CD4-positive, alpha-beta memory T cell (primary cell): ENCODE results near the gene CHFR. TPM values are rescaled to one million over a fixed set of nuclear protein-coding genes. Genes with fewer than 3 reads are reported as not detected.

Experiments
- CTCF ChIA-PET: fragments of 350-600 bp; sonication (Branson Sonifier 250); formaldehyde crosslinking; loops from one replicate; lab custom pipeline; 2021; ENCODE audit warnings: inconsistent platforms; ENCODE audit not compliant: partially characterized antibody; lab: Charles Lee
- POLR2A ChIA-PET: fragments of 350-600 bp; sonication (Branson Sonifier 250); formaldehyde crosslinking; loops from one replicate; lab custom pipeline; 2021; ENCODE audit not compliant: partially characterized antibody; lab: Charles Lee
- DNase-seq, 5 donors: peaks; one replicate each; pipeline versions ENCODE4 v3.0.0 to v3.0.0-alpha.2; 2020 to 2022; ENCODE audit warnings: mixed read lengths in 1 of 5
- H3K27ac ChIP-seq: one replicate; pipeline ENCODE4 v1.7.0; 2013; ENCODE audit warnings: low read depth, low read length
- H3K27me3 ChIP-seq: 2 replicates; pipeline ENCODE4 v1.7.0; 2013; ENCODE audit warnings: mild to moderate bottlenecking, low read length, moderate library complexity; ENCODE audit not compliant: insufficient read depth
- H3K36me3 ChIP-seq: 2 replicates; pipeline ENCODE4 v1.7.0; 2013; ENCODE audit warnings: mild to moderate bottlenecking, low read length, moderate library complexity; ENCODE audit not compliant: insufficient read depth
- H3K4me1 ChIP-seq: 2 replicates; pipeline ENCODE4 v1.7.0; 2013; ENCODE audit warnings: mild to moderate bottlenecking, low read length, moderate library complexity; ENCODE audit not compliant: insufficient read depth
- H3K4me3 ChIP-seq, 2 donors: one replicate each; pipeline ENCODE4 v1.7.0; 2013; ENCODE audit warnings: low read length in 2 of 2, mild to moderate bottlenecking in 1 of 2
- H3K9me3 ChIP-seq, 2 donors: one replicate each; pipeline ENCODE4 v1.7.0; 2013; ENCODE audit warnings: low read length in 2 of 2, control low read depth in 1 of 2; ENCODE audit not compliant: control insufficient read depth in 1 of 2
- H3K27ac Mint-ChIP-seq, 7 donors: one replicate each; pipeline ENCODE4 v1.8.0; 2020 to 2021; ENCODE audit warnings: mixed read lengths in 7 of 7, mild to moderate bottlenecking in 6 of 7, inconsistent platforms in 3 of 7, moderate library complexity in 3 of 7
- H3K27me3 Mint-ChIP-seq, 2 donors: one replicate each; pipeline ENCODE4 v1.8.0; 2020 to 2021; ENCODE audit warnings: mixed read lengths in 2 of 2
- H3K36me3 Mint-ChIP-seq, 2 donors: one replicate each; pipeline ENCODE4 v1.8.0; 2020 to 2021; ENCODE audit warnings: mixed read lengths in 2 of 2, inconsistent platforms in 1 of 2, mild to moderate bottlenecking in 1 of 2
- H3K4me1 Mint-ChIP-seq, 4 donors: one replicate each; pipeline ENCODE4 v1.8.0; 2020 to 2021; ENCODE audit warnings: mixed read lengths in 4 of 4, mild to moderate bottlenecking in 1 of 4
- H3K4me3 Mint-ChIP-seq, 8 donors: one replicate each; pipeline ENCODE4 v1.8.0; 2020 to 2021; ENCODE audit warnings: mixed read lengths in 8 of 8, mild to moderate bottlenecking in 7 of 8, moderate library complexity in 6 of 8, inconsistent platforms in 3 of 8
- H3K9me3 Mint-ChIP-seq, 8 donors: one replicate each; pipeline ENCODE4 v1.8.0; 2020 to 2021; ENCODE audit warnings: mixed read lengths in 8 of 8, mild to moderate bottlenecking in 5 of 8, inconsistent platforms in 3 of 8, moderate library complexity in 1 of 8
- intact Hi-C: fragments of 100-400 bp; cut with micrococcal nuclease; formaldehyde crosslinking; loops from one replicate; pipeline ENCODE4 v1.15.1; 2023
- polyA plus RNA-seq, 2 donors: library from polyadenylated mRNA; unstranded; fragments of 300-500 nt; fragmentation: Illumina TruSeq; gene quantifications; one replicate each; pipeline ENCODE4 v1.2.3, GENCODE V29; 2021
- total RNA-seq, 2 experiments: library from RNA; stranded (reverse); gene quantifications; one replicate each; pipeline ENCODE4 v1.2.3, GENCODE V29; 2021

The CHFR gene
- total and polyA plus RNA-seq, 4 experiments from 2014 or later: 31.6 to 79.4 (median 50.6) TPM

GRCh38 chr12:132828706-132829534 lies 58.5 kb downstream of the CHFR start, which contains the start of gene GOLGA3:
Gene GOLGA3 (minus strand): TSS chr12:132828869. CDS start chr12:132822128, 6,741 bp downstream.
- peaks cover 15 to 44% of the 10 kb centered on the region in 2 donors for H3K36me3 Mint-ChIP-seq
- H3K4me1 Mint-ChIP-seq: peaks cover 22 to 63% (median 43%) of the 10 kb centered on the region in 4 donors
- Histone ChIP-seq H3K36me3 (peaks cover 24% of the 10 kb centered on the region), H3K27ac (peak within 1 kb of the TSS; percentile 98), H3K4me1 (peaks cover 30% of the 10 kb centered on the region), H3K27me3 (no peaks in the 10 kb centered on the region), H3K4me3 (peak within 1 kb of the TSS; percentile 58 to 91), H3K9me3 (no peaks in the 10 kb centered on the region)
- H3K9me3 Mint-ChIP-seq: peaks cover 0 to 4% (median 0%) of the 10 kb centered on the region in 8 donors
- peak within 1 kb of the TSS; percentile 99 to 100 (median 100) for H3K27ac Mint-ChIP-seq
- POLR2A ChIA-PET: interaction anchor here (0.7 to 2.1 kb wide), 17 partner anchors 9 to 251 kb away, joined by 3 to 23 read pairs (median 4); partner anchors contain the start of genes ANKLE2, CHFR, PGAM5 and ZNF26
- H3K27me3 Mint-ChIP-seq: no peaks in the 10 kb centered on the region
- peak within 1 kb of the TSS; percentile 91 to 99 (median 96) for H3K4me3 Mint-ChIP-seq
- CTCF ChIA-PET: interaction anchor here (0.7 to 2.5 kb wide), 4 partner anchors 19 to 91 kb away, joined by 3 to 18 read pairs (median 6); no protein-coding TSS in a partner anchor
- intact Hi-C loops: loop anchor here (1.0 to 5.0 kb wide), 10 partner anchors 38 to 251 kb away; partner anchors contain the start of genes ANKLE2, CHFR, PGAM5 and POLE
- peak; percentile 93 to 96 (median 95) for DNase-seq

DNA sequence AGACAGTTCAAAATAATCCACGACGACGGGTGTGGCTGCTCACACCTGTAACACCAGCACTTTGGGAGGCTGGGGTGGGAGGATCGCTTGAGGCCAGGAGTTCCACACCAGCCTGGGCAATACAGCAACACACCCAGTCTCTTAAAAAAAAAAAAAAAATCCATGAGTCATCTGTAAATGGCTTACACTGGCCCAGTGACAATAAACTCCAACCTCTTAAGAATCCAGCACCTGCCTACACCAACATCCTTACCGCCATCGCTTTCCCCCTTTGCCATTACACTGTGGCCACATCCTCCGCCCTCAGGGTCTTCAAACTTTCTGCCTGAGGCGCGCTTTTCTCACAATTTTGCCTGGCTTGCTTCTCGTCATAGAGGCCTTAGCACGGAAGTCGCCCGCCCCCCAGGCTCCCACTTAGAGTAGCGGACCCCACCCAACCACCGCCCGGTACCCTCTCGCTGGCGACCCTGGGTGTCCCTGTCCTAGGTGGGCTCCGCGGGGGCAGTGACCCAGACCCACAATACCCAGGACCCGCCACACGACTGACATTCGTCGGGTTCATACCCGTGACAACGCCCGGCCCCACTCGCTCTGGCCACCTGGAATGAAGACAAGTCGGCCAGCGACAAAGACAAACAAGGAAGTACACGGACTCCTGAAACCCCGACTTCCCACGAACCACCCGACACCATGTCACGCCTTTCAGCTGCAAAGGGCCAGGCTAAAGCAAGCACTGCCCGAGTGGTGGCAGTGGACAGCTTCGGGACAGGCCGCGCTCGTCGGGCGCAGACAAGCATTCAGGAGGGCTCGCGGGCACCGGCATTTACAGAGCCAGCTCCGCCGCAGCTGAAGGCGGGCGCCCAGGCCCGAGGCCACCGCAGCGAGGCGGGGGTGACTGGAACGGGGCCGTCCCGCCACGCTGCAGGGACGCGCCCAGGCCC lies 59.4 kb downstream of the CHFR start:
- DNase-seq: peak in 1 of 5 donors; percentile 45
- Histone ChIP-seq H3K27me3 (no peaks in the 10 kb centered on the region), H3K27ac (peak overlapping the region; percentile 98), H3K4me1 (peaks cover 25% of the 10 kb centered on the region), H3K9me3 (no peaks in the 10 kb centered on the region), H3K4me3 (peak overlapping the region; percentile 58 to 91), H3K36me3 (peaks cover 24% of the 10 kb centered on the region)
- ChIA-PET POLR2A (interaction anchor here (0.6 to 2.1 kb wide), 14 partner anchors 13 to 158 kb away, joined by 3 to 23 read pairs (median 4); partner anchors contain the start of genes CHFR, ZNF26 and ZNF605), CTCF (interaction anchor here (0.7 to 2.5 kb wide), 4 partner anchors 19 to 92 kb away, joined by 3 to 18 read pairs (median 6); no protein-coding TSS in a partner anchor)
- no peaks in the 10 kb centered on the region for H3K27me3 Mint-ChIP-seq
- H3K36me3 Mint-ChIP-seq: peaks cover 15 to 44% of the 10 kb centered on the region in 2 donors
- peaks cover 18 to 54% (median 37%) of the 10 kb centered on the region in 4 donors for H3K4me1 Mint-ChIP-seq
- peaks cover 0 to 4% (median 0%) of the 10 kb centered on the region in 8 donors for H3K9me3 Mint-ChIP-seq
- peak overlapping the region; percentile 78 to 92 (median 87) for H3K4me3 Mint-ChIP-seq
- H3K27ac Mint-ChIP-seq: peak overlapping the region; percentile 88 to 100 (median 93)
- intact Hi-C loops: loop anchor here (2.0 to 5.0 kb wide), 6 partner anchors 39 to 209 kb away; partner anchors contain the start of genes ANKLE2, PGAM5, POLE and PXMP2

DNA sequence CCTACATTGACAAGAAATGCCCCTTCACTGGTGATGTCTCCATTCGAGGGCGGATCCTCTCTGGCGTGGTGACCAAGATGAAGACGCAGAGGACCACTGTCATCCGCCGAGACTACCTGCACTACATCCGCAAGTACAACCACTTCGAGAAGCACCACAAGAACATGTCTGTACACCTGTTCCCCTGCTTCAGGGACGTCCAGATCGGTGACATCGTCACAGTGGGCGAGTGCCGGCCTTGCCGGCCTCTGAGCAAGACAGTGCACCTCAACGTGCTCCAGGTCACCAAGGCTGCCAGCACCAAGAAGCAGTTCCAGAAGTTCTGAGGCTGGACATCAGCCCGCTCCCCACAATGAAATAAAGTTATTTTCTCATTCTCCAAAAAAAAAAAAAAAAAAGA lies 61.5 kb downstream of the CHFR start:
- DNase-seq: no peak
- peaks cover 0 to 4% (median 0%) of the 10 kb centered on the region in 8 donors for H3K9me3 Mint-ChIP-seq
- H3K4me1 Mint-ChIP-seq: peaks cover 15 to 53% (median 36%) of the 10 kb centered on the region in 4 donors
- ChIA-PET CTCF (interaction anchor here (1.0 kb wide), 1 partner anchor 57 kb away, joined by 3 read pairs; no protein-coding TSS in a partner anchor), POLR2A (no interaction called here)
- Histone ChIP-seq H3K27ac (no peak overlapping the region), H3K9me3 (no peaks in the 10 kb centered on the region), H3K4me3 (no peak overlapping the region), H3K27me3 (no peaks in the 10 kb centered on the region), H3K4me1 (peaks cover 25% of the 10 kb centered on the region), H3K36me3 (peaks cover 24% of the 10 kb centered on the region)
- H3K27me3 Mint-ChIP-seq: no peaks in the 10 kb centered on the region
- H3K4me3 Mint-ChIP-seq: peak overlapping the region in 6 of 8 donors; percentile 27 to 45 (median 38)
- intact Hi-C loops: loop anchor here (5.0 kb wide), 4 partner anchors 41 to 211 kb away; partner anchors contain the start of genes ANKLE2, POLE, PXMP2 and ZNF84
- H3K36me3 Mint-ChIP-seq: peaks cover 19 to 55% of the 10 kb centered on the region in 2 donors
- H3K27ac Mint-ChIP-seq: peak overlapping the region in 5 of 7 donors; percentile 8 to 59 (median 41)

DNA sequence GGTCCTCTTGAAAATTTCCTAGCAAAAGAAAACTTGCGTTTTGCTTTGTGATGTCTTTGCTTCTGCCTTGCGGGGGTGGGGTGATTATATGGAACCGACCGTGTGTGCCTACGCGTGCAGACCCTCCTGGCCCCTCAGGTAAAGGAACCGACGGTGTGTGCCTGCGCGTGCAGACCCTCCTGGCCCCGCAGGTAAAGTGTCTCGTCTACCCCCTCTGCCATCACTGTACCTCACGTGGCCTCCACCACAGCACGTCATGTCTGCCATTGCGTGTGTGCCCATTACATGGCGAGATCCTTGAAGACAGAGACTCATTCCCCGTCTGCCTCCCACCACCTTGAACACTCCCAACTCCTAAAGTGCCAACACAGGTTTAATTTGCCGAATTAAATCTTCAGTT lies 62.3 kb downstream of the CHFR start:
- ChIA-PET CTCF (interaction anchor here (1.0 kb wide), 1 partner anchor 56 kb away, joined by 3 read pairs; no protein-coding TSS in a partner anchor), POLR2A (no interaction called here)
- H3K27ac Mint-ChIP-seq: peak overlapping the region in 4 of 7 donors; percentile 30 to 80 (median 60)
- peaks cover 15 to 53% (median 36%) of the 10 kb centered on the region in 4 donors for H3K4me1 Mint-ChIP-seq
- intact Hi-C loops: loop anchor here (5.0 kb wide), 4 partner anchors 42 to 212 kb away; partner anchors contain the start of genes ANKLE2, POLE, PXMP2 and ZNF84
- peaks cover 22 to 62% of the 10 kb centered on the region in 2 donors for H3K36me3 Mint-ChIP-seq
- Histone ChIP-seq H3K4me3 (no peak overlapping the region), H3K9me3 (no peaks in the 10 kb centered on the region), H3K27me3 (no peaks in the 10 kb centered on the region), H3K27ac (no peak overlapping the region), H3K36me3 (peaks cover 30% of the 10 kb centered on the region), H3K4me1 (peaks cover 25% of the 10 kb centered on the region)
- no peak for DNase-seq
- H3K27me3 Mint-ChIP-seq: no peaks in the 10 kb centered on the region
- peaks cover 0 to 4% (median 0%) of the 10 kb centered on the region in 8 donors for H3K9me3 Mint-ChIP-seq
- H3K4me3 Mint-ChIP-seq: no peak overlapping the region

DNA sequence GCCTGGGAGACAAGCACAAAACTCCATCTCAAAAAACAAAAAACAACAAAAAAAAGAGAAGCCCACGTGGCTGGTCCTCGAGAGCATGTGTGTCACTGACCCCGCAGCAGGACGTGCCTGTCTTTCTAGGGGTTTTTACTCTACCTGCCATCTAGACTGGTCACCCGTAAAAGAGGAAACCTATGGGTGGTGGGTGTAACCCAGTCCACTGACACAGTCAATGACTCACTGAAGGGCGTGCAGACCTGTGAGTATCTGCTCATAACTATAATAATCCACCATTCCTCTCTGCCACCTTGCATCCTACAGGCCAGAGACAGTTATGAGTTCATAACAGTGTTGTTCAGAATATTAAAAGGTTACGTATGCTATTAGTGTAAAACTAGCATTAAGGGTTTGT lies 63.4 kb downstream of the CHFR start:
- CTCF ChIA-PET: no interaction called here
- no peaks in the 10 kb centered on the region for H3K27me3 ChIP-seq
- Mint-ChIP-seq H3K4me1 (peaks cover 15 to 45% (median 31%) of the 10 kb centered on the region in 4 donors), H3K27me3 (no peaks in the 10 kb centered on the region), H3K36me3 (peaks cover 22 to 68% of the 10 kb centered on the region in 2 donors), H3K9me3 (peaks cover 0 to 4% (median 0%) of the 10 kb centered on the region in 8 donors), H3K4me3 (no peak overlapping the region), H3K27ac (peak overlapping the region in 1 of 7 donors; percentile 59)
- H3K9me3 ChIP-seq: no peaks in the 10 kb centered on the region
- H3K27ac ChIP-seq: no peak overlapping the region
- H3K36me3 ChIP-seq: peaks cover 34% of the 10 kb centered on the region
- no peak for DNase-seq
- no peak overlapping the region for H3K4me3 ChIP-seq
- peaks cover 21% of the 10 kb centered on the region for H3K4me1 ChIP-seq
- intact Hi-C loops: no loop called here
- POLR2A ChIA-PET: no interaction called here

DNA sequence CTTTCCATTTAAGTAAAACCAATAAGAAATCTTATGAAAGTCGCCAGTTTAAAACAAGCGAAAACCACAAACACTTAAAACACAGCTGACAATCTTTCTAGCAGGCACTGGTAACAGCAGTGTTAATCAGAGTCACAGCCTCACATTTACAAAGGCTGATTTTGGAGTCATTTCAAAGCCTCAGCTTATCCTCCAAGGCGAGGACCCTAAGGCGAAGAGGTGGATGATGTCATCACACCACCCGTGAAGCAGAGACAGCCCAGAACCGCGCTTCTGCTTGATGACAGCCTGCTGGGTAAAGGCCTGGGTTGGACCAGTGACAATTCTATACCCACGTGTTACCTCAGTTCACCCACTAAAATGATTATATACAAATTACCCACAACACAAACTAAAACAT lies 68.8 kb downstream of the CHFR start:
- POLR2A ChIA-PET: no interaction called here
- Histone ChIP-seq H3K4me1 (no peaks in the 10 kb centered on the region), H3K27me3 (no peaks in the 10 kb centered on the region), H3K27ac (no peak overlapping the region), H3K36me3 (peaks cover 43% of the 10 kb centered on the region), H3K9me3 (no peaks in the 10 kb centered on the region), H3K4me3 (no peak overlapping the region)
- H3K9me3 Mint-ChIP-seq: no peaks in the 10 kb centered on the region
- H3K27me3 Mint-ChIP-seq: no peaks in the 10 kb centered on the region
- DNase-seq: no peak
- CTCF ChIA-PET: no interaction called here
- H3K27ac Mint-ChIP-seq: peak overlapping the region in 1 of 7 donors; percentile 57
- peaks cover 0 to 2% (median 0%) of the 10 kb centered on the region in 4 donors for H3K4me1 Mint-ChIP-seq
- peaks cover 22 to 53% of the 10 kb centered on the region in 2 donors for H3K36me3 Mint-ChIP-seq
- no peak overlapping the region for H3K4me3 Mint-ChIP-seq
- intact Hi-C loops: no loop called here
